Activated T-cell treated with anti-CD3 and anti-CD28 coated beads, Interleukin-2, amount 50 U/mL, for 1 hour (primary cell): Measurements from ENCODE around the gene TBC1D22B.

ENCODE experiments used
- DNase-seq: peaks from one replicate; pipeline ENCODE4 v3.0.0-alpha.2; 2020

The TBC1D22B gene

DNA sequence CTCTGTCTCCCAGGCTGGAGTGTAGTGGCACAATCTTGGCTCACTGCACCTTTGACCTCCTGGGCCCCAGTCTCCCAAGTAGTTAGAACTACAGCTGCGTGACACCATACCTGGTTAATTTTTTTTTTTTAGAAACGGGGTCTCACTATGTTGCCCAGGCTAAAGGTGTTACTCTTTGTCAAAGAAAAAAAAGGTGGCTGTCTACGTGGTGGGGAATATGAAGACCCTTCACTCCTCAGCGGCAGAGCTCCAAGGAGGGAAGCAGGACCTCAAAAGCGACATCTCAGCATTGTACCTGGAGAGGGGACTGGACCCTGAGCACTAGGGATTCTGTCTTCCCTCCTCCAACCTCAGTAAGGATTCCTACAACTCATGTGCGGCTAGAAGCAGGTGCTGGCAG, 16.4 kb upstream of the TBC1D22B start:
- no peak for DNase-seq

DNA sequence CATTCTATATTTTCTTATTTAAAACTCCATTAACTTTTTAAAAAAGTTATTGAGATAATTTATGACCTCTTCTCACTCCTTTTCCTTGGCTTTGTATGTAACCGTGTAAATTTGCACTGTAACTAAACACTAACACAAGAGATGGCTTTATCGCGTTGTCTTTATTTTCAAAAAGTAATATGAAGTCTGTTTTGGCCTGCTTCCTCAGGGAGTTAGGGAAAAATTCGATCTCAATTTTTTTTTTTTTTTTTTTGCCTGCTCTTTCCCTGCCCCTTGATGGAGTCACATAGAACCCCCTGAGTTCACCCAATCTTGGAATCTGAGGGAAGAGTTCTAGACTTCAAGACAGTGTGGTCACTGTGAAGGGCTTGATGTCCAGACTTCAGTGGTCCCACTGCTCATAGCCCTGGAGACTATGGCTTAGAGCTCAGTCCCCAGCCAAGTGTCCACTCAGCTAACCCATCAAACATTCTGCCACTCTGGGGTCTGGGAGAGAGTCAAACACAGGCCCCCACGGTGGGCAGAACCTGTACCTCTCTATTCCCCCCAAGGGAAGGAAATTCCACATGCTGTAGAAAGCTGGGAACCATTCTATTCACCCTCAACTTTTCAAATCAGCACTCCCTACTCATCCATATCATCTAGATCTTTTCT, 15.7 kb upstream of the TBC1D22B start:
- no peak for DNase-seq

DNA sequence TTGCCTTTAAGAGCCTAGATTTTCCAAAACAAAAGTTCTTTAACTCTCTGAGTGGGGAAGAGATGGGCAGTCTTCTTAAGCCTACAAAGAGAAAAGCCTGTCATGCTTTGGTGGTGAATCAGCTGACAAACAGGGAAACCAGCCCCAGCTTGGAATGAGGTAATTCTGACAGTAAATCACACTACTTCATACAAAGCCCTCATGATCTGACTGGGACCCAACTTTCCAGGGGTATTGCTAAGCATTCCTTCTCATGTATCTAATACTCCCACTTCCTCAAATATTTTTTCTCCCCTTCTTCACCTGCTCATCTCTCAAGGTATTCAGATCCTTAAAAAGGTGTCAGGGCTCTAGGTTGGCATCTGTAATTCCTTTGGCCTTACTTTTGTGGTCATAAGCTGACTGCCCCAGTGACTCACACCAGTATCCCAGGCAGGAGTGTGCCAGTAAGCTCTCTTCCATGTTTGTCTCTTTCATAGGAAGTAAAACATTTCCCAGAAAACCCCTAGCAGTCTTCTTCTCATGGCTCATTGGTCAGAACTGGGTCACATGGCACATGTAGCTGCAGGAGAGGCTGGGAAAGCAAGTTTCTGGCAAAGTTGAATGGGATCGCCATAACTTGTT, 15.0 kb upstream of the TBC1D22B start:
- no peak for DNase-seq

DNA sequence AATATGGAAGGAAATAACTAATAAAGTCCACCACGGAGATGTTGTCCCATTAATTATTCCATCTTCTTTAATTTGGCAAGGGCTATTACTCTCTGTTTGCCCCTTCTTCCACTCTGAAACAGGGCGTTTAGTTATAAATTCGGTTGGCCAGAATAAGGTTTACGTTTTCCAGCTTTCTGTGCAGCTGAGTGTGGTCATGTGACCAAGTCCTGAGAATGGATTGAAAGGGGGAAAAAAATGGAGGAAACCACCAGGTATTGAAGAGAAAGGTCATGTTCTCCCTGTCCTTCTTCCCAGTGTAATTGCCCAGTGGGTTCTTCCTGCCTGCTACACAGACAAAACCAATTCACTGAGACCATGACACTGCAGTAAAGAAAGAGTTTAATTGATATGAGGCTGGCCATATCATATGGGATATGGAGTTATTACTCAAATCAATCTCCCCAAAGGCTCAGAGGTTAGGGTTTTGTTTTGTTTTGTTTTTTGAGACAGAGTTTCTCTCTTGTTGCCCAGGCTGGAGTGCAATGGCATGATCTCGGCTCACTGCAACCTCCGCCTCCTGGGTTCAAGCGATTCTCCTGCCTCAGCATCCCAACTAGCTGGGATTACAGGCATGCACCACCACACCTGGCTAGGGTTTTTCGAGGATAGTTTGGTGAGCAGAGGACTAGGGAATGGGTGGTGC, 14.3 kb upstream of the TBC1D22B start:
- DNase-seq: no peak

DNA sequence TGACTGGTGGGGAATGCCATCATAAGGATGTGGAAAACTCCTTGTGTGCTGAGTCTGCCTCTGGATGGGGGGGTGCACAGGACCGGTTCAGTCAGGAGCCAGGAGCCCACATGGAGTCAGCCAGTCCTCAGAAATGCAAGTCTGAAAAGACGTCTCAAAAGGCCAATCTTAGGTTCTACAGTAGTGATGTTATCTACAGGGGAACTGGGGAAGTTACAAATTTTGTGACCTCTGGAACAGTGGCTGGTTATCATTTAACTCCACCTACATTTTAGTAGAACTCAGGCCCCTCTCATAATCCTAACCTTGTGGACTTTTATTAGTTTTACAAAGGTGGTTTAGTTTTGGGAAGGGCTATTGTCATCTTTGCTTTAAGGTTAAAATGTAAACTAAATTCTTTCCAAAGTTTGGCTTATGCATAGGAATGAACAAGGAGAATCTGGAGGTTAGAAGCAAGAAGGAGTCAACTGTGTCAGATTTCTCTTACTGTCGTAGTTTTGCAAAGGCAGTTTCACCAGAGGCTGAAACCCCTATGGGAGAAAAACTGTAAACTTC, 13.7 kb upstream of the TBC1D22B start:
- no peak for DNase-seq

DNA sequence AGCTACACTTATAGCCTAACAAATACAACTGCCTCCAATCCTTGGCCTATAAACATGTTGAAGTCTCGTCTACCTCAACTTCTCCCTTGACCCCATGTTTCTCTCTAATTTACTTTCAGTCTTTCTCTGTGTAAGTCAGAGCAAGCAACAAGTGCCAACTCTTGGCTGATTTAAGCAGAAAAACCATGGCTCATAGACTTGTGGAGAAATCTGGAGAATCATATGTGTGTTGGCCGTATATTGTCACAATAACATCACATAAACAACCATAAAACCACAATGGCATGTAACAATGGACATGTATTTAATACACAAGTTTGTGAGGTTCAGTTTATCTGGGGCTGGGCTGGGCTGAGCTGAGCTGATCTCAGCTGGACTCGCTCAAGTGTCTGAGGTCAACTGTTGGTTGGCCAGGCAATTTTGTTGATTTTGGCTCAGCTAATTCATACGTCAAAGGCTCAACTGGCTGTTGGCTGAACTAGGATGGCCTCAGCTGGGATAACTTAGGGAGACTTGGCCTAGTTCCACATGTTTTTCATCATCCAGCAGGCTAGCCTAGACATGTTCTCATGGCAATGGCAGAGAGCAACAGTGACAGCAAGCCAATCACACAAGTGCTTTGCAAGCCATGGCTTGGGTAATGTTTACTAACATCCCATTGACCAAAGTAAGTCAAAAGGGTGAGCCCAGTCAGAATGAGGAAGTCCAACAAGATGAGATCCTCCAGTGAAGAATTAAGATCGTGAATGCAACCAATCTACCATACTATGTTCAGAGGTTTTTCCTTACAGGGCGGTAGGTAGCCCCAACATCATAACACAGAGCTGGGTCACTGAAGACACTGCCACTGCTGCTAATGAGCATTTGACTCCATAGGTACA, 12.9 kb upstream of the TBC1D22B start:
- no peak for DNase-seq

DNA sequence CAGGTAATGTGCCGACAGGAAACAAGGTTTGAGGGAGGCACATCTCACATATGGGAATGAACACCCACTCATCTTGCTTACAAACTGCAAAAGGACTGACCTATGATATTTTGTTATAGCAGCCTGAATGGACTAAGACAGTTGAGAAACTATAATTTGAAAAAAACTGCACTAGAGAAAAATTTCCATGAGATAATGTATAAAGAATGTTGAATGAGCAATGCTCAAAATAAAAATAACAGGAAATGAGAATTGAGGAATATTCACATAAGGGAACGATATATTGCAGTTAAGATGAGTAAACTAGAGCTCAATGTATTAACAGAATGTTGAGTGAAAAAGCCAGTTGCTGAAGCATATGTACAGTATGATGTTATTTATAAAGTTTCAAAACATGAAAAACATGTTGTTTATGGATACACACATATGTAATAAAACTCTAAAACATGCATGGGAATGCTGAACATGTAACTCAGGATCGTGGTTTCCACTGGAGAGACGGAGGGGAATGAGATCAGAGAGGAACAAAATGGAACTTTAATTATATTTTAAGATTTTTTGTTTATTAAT, 6.3 kb upstream of the TBC1D22B start:
- DNase-seq: no peak

DNA sequence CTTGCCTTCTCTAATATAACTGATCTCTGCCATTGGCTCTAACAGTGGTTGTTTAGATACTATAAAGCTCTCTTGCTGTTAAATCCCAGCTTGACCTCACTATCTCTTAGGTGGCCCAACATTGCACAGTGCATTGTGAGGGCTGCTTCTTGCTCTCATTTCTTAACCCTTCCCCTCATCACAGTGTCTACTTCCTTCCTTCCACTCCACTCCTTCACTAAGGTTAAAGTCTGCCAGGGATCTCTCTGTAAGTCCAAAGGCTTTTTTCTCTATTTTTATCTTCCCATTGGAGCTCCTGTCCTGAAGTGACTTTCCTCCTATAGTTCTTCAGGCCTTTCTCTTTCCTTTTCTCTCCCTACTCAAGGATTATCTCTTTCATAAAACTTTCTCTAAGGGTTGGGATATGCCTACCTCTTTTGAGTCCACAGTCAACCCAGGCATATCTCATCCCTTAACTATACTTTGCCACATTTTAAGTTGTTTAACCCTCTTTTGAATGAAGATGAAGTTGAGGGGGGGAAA, 4.0 kb upstream of the TBC1D22B start:
- no peak for DNase-seq

DNA sequence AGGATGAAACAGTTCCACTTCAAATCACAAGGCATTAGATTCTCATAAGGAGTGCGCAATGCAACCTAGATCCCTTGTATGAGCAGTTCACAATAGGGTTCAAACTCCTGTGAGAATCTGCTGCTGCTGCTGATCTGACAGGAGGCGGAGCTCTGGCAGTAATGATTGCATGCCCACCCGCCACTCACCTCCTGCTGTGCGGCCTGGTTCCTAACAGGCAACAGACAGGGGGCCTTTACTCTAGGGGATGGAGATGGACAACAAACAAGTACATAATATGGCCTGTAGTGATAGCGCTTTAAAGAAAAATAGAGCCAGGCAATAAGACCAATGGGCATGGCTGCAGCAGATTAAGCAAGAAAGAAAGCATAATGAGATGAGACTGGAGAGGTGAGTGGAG, 2.7 kb upstream of the TBC1D22B start:
- no peak for DNase-seq

DNA sequence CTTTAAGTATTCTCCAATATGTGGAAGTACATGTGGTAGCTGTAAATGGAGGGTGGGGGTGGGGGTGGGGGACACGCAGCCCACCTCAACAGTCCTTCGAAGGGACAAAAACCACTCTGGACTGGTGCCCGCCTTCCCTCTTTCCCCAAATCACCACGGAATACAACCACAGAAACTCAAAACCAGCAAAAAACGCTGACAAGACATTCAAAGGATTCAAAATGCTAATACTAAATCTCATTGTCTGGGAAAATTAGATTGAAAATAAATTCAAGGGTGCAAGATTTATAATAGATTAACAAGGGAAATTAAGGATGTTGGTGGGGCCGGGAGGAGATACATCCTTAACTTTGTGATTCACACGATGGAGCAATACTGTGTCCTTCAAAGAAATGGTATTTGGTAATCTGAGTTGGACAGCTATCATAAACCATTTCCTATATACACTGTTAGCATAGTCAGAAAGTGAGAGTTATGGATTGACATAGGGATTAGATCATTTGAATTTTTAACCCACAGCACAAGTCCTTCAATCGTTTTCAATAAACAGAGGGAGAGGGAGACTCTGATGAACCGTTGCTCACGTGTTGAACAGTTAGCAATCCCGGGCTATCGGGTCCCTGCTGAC, 766 bp upstream of the TBC1D22B start:
- no peak for DNase-seq

DNA sequence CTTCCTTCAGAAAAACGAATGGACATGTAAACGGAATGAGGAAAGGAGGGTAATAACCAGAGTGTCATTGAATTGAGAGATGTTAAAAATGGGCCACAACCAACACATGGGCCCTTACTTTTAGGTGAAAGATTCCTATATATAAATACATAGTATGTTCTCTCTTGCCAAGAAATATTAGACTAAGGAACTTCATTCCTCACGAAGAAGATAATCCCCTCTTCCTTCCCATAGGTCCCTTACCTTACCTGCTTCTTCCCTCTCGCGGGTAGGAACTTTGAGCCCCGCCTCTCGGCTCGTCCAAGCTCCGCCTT, 295 bp upstream of the TBC1D22B start:
- no peak for DNase-seq

DNA sequence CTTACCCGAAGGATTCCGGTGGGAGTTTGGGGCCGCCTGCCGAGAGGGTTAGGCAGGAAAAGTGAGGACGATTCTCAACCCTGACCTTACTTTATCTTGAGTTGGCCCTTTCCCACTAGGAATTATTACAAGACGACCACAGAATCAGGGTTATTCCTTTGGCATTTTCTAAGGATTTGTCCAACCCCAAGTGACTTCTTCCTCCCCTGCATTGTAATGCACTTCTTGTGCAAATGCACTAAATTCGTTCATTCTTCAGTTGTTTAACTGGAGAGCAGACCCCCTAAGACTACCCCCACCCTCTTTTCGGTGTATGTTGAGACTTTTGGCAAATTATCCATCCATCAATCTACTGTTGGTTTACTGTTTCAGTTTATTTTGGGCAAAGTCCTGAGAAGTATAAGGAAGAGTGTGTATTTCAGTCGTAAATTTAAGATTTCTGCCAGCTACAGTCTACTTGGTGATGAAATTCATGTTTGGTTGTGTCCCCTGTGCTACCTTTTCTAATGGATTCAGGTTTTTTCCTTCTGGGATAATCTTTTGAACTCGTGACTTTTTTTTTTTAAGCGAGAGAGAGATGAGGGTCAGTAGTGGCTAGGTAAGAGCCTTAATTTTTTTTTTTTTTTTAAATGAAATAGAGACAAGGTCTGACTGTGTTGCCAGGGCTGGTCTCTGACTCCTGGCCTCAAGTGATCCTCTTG, 983 bp downstream of the TBC1D22B start:
- no peak for DNase-seq

DNA sequence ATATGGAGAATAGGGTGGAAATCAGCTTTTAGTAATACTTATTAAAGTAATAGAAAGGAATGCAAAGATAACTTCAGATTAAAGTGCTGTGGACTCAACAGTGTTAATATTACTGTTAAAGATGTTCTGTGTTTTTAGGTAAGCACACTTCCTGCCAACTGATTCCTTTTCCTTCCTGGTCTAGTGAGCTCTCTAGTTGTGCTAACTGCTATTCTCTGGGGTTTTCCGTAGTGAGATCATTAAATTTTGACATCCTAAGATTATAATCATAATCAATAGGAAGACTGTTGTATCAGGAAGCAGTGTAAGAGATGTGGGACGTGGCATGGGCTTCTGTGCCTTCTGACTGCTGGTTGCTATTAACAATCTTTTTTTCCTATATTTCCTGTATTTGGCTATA, 1.6 kb downstream of the TBC1D22B start:
- DNase-seq: no peak

DNA sequence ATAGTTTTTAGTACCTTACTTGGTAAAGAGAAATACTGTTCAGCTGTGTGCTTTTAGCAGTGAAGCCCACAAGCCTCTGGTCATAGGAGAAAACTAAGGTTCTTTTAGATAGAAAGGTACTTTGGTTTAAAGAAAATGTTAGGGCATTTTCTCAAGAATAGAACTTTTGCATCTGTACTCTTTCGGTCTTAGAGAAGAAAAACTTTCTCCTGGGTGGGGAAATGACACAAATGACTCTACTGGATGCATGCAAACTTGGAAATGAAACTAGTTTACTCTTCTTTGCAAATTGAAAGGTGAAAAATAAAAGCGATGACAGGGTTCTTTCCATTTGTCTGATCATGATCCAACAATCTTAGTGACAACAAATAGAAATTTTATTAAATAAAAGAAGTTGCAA, 2.5 kb downstream of the TBC1D22B start:
- no peak for DNase-seq

DNA sequence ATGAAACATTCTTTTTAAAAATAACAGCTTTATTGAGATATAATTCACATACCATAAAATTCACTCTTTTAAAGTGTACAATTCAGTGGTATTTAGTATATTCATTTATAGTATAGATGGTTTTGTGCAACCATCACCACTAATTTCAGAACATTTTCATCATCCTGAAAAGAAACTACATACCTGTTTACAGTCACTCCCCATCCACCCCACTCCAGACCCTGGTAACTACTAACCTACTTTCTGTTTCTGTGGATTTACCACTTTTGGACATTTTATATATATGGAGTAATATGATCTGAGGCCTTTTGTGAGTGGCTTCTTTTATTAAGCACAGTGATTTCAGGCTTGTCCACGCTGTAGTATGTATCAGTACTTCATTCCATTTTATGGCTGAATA, 2.9 kb downstream of the TBC1D22B start:
- DNase-seq: no peak

DNA sequence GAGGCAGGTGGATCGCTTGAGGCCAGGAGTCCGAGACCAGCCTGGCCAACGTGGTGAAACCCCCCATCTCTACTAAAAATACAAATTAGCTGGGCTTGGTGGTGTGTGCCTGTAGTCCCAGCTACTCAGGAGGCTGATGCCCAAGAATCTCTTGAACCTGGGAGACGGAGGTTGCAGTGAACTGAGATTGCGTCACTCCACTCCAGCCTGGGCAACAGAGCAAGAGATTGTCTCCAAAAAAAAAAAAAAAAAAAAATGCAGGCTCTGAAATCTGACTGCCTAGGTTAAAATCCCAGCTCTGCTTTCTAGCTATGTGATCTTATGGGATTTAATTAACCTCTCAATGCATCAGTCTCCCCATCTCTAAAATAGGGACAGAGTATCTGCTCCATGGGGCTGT, 3.6 kb downstream of the TBC1D22B start:
- no peak for DNase-seq

DNA sequence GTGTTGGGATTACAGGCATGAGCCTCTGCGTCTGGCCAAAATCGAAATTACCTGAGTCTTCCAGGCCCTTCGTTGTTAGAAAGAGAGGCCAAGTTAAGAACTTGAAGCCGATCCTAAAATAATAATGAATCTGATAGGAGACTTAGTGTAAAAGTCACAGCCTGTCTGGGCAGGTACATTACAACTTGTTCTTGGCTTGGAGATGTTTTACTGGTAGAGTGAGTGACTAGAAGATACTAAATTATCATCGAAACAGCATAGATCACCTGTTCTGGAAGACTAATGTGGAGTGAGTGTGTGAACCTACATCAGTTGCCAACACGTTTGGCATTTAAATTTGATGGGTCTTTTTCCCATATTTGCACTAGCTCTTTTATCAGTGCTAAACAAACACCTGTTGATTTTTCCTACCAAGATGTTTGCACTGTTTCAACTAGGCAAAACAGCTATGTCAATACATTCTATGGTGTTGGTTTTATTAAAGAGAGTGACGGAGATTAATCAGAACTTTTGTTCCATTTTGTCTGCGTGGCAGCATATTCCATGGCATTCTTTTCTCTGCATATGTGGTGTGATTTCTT, 5.0 kb downstream of the TBC1D22B start:
- DNase-seq: no peak

DNA sequence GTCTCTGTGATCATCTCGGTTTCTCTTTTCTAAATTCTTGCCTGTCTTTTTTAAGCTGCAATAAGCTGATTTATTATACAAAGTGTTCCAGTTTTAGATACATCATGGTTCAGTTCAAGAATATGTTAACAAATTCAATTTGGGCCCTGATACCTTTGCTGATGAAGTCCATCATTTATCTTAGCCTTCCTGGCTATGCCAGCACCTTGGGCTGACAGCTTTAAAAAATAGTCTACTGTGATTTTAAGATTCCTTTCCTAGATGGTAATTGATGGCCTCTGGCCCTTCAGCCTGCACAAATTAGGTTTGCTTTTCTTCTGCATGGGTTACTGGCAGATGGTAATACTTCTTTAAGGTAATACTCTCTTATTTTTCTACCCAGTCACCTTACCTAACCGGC, 7.4 kb downstream of the TBC1D22B start:
- no peak for DNase-seq

DNA sequence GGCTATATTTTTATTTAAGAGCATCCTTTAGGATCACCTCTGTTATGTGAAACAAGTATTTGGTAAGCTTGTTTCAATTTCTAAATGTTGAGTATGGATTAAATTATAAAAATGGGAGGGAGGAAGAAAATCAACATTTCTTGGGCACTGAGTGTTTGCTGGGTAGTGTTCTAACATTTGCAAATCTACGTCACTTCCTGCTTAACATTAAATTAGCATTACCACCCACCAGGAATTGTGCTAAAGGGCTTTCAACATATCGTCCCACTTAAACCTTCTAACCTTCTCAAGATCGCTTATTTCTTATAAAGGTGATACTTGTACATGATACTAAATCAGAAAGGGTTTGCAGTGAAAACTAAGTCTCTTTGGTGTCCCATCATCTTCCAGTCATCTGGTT, 8.3 kb downstream of the TBC1D22B start:
- DNase-seq: no peak

DNA sequence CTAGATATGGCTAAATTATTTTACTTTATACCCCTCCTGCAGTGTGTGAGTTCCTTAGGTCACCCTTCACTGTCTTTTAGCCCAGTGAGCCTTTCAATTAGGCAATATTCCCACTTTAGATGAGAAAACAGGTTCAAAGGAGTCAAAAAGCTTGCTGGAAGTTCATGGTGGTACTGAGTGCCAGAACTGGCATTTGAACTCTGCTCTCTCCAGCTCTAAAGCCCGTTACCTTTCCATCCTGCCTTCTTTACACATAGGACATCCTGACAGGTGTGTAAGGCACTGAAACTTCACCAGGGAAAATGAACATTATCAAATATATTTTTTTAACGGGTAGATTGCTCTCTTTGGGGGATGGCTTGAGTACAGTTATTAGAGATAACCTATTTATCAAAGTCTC, 11.5 kb downstream of the TBC1D22B start:
- no peak for DNase-seq

DNA sequence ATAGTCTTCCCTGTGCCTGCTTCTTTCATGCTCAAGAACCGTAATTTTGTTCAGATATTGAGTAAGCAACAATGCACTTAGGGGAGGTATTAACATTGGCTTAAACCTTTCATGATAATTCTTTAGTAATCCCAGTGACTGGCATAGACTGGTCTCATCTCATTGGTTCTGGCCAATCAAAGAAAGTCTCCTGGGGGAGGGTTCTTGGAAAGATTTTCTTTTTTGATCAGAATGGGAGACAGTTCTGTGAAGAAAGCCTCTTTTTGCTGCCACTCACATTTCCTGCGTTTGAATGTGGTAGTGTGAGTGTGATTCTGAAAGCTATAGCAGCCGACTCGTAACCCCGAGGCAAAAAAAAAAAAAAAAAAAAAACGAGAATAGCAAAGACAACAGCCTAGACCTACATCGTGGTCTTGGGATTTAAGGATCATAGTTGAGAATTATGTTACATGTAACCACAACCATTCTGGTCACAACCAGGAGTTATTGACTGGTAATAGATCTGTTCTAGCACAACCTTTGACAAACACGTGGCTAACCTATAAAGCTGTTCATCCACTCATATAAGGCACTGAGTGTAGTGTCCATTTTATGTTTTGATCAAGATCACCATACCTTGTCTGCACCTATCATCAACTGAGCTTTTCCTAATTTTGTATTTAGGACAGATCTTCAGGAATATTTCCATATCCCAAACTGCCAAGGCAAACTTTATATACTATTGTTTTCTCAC, 15.4 kb downstream of the TBC1D22B start:
- no peak for DNase-seq
